H1 (cell line): Measurements from ENCODE around the gene KCNIP3. TPM values are rescaled to one million over a fixed set of nuclear protein-coding genes. Genes with fewer than 3 reads are reported as not detected.

Source experiments
- CTCF ChIA-PET: fragments of 300-600 bp; sonication (Branson Sonifier 250); formaldehyde crosslinking; loops from one replicate; lab custom pipeline; 2021; ENCODE audit not compliant: partially characterized antibody; lab: Charles Lee
- POLR2A ChIA-PET: fragments of 300-600 bp; sonication (Branson Sonifier 250); formaldehyde crosslinking; loops from one replicate; lab custom pipeline; 2021; ENCODE audit warnings: inconsistent platforms; ENCODE audit not compliant: partially characterized antibody; lab: Charles Lee
- DNase-seq, 2 experiments: peaks; one replicate each; pipeline versions ENCODE4 v3.0.0 to v3.0.0-alpha.2; 2010 to 2022; ENCODE audit warnings: low spot score in 2 of 2, low read depth in 1 of 2, mixed read lengths in 1 of 2
- FAIRE-seq: peaks from 2 replicates; lab custom pipeline; 2011; peaks lifted over from hg19 to GRCh38; lab: Jason Lieb, UNC
- H2AFZ ChIP-seq: 2 replicates; pipeline ENCODE4 v1.8.1; 2012; ENCODE audit warnings: low read length, inconsistent platforms
- H2AK5ac ChIP-seq: 2 replicates; pipeline ENCODE4 v1.6.1; 2013; ENCODE audit warnings: low read depth, low read length
- H2BK120ac ChIP-seq: replicated peaks from 2 replicates; pipeline ENCODE3; 2013; ENCODE audit warnings: low read depth, low read length, inconsistent platforms
- H2BK12ac ChIP-seq: 2 replicates; pipeline ENCODE4 v1.6.1; 2013; ENCODE audit warnings: low read depth, low read length
- H2BK15ac ChIP-seq: 2 replicates; pipeline ENCODE4 v1.6.1; 2013; ENCODE audit warnings: low read length
- H2BK20ac ChIP-seq: 2 replicates; pipeline ENCODE4 v1.6.1; 2013; ENCODE audit warnings: low read length
- H2BK5ac ChIP-seq: 2 replicates; pipeline ENCODE4 v1.6.1; 2013; ENCODE audit warnings: low read depth, low read length
- H3K14ac ChIP-seq: 2 replicates; pipeline ENCODE4 v1.6.1; 2013; ENCODE audit warnings: inconsistent platforms; ENCODE audit not compliant: insufficient read length
- H3K18ac ChIP-seq: 2 replicates; pipeline ENCODE4 v1.6.1; 2013; ENCODE audit warnings: low read length; ENCODE audit errors: extremely low read depth
- H3K23ac ChIP-seq: 2 replicates; pipeline ENCODE4 v1.6.1; 2013; ENCODE audit warnings: inconsistent platforms; ENCODE audit not compliant: insufficient read length
- H3K23me2 ChIP-seq: 2 replicates; pipeline ENCODE4 v1.6.1; 2013; ENCODE audit warnings: low read depth, low read length
- H3K27ac ChIP-seq: 2 replicates; pipeline ENCODE4 v1.6.1; 2011; ENCODE audit warnings: low read depth, low read length, inconsistent platforms
- H3K27me3 ChIP-seq, 4 experiments: replicated peaks in 1 of 4; 1 replicate in 1 of 4; 2 replicates in 3 of 4; pipeline versions ENCODE4 v1.6.1 to v1.8.1; 2011 to 2013; ENCODE audit warnings: low read length in 3 of 4, mild to moderate bottlenecking in 3 of 4, inconsistent platforms in 2 of 4, mixed read lengths in 2 of 4, moderate library complexity in 1 of 4; ENCODE audit not compliant: control insufficient read depth in 3 of 4, insufficient read depth in 3 of 4; ENCODE audit errors: extremely low read depth in 1 of 4
- H3K36me3 ChIP-seq, 4 experiments: 2 replicates each; pipeline versions ENCODE4 v1.6.1 to v1.8.1; 2011 to 2013; ENCODE audit warnings: mild to moderate bottlenecking in 4 of 4, low read length in 3 of 4, moderate library complexity in 2 of 4, control low read depth in 1 of 4, inconsistent platforms in 1 of 4; ENCODE audit not compliant: insufficient read depth in 4 of 4, control insufficient read depth in 2 of 4
- H3K4ac ChIP-seq: replicated peaks from 2 replicates; pipeline ENCODE3; 2013; ENCODE audit warnings: low read length, low read depth, mixed read lengths, inconsistent platforms; ENCODE audit not compliant: insufficient read length
- H3K4me1 ChIP-seq, 4 experiments: replicated peaks in 1 of 4; 1 replicate in 1 of 4; 2 replicates in 3 of 4; pipeline versions ENCODE4 v1.6.1 to v1.8.1; 2011 to 2013; ENCODE audit warnings: low read length in 3 of 4, inconsistent platforms in 2 of 4, mixed read lengths in 1 of 4; ENCODE audit not compliant: insufficient read depth in 4 of 4, control insufficient read depth in 3 of 4
- H3K4me2 ChIP-seq, 2 experiments: 2 replicates each; pipeline versions ENCODE4 v1.6.1 to v1.8.1; 2011 to 2013; ENCODE audit warnings: low read depth in 2 of 2, low read length in 2 of 2, control low read depth in 1 of 2, inconsistent platforms in 1 of 2, mild to moderate bottlenecking in 1 of 2; ENCODE audit not compliant: insufficient read depth in 1 of 2
- H3K4me3 ChIP-seq, 4 experiments: fragments of 200-600, 300-600 bp in 1 of 4; sonication (generic), shearing (Covaris generic), sonication (Bioruptor Twin) in 1 of 4; 2 replicates each; pipeline versions ENCODE4 v1.5.1 to v1.8.1; 2011 to 2016; ENCODE audit warnings: low read length in 4 of 4, low read depth in 3 of 4, control low read depth in 2 of 4, inconsistent platforms in 2 of 4, mild to moderate bottlenecking in 2 of 4, mixed read lengths in 1 of 4, moderate library complexity in 1 of 4; ENCODE audit not compliant: insufficient read depth in 2 of 4; ENCODE audit errors: extremely low read depth in 1 of 4
- H3K56ac ChIP-seq: replicated peaks from 2 replicates; pipeline ENCODE3; 2013; ENCODE audit warnings: low read depth, mild to moderate bottlenecking, mixed read lengths, low read length, inconsistent platforms; ENCODE audit not compliant: insufficient read length
- H3K79me1 ChIP-seq: 2 replicates; pipeline ENCODE4 v1.6.1; 2013; ENCODE audit warnings: low read depth, low read length, control low read depth
- H3K79me2 ChIP-seq, 2 experiments: 2 replicates each; pipeline versions ENCODE4 v1.6.1 to v1.8.1; 2012 to 2013; ENCODE audit warnings: low read length in 2 of 2, mild to moderate bottlenecking in 2 of 2, inconsistent platforms in 1 of 2; ENCODE audit not compliant: insufficient read depth in 2 of 2, control insufficient read depth in 1 of 2
- H3K9ac ChIP-seq, 4 experiments: replicated peaks in 1 of 4; 1 replicate in 1 of 4; 2 replicates in 3 of 4; pipeline versions ENCODE4 v1.6.1 to v1.8.1; 2011 to 2013; ENCODE audit warnings: low read depth in 3 of 4, low read length in 3 of 4, control low read depth in 2 of 4, mild to moderate bottlenecking in 2 of 4, moderate library complexity in 2 of 4, inconsistent platforms in 1 of 4; ENCODE audit errors: extremely low read depth in 1 of 4
- H3K9me3 ChIP-seq, 2 experiments: 2 replicates each; pipeline versions ENCODE4 v1.6.1 to v1.8.1; 2012 to 2013; ENCODE audit warnings: mild to moderate bottlenecking in 2 of 2, moderate library complexity in 2 of 2, control low read depth in 1 of 2, inconsistent platforms in 1 of 2, low read depth in 1 of 2, low read length in 1 of 2, mixed read lengths in 1 of 2; ENCODE audit not compliant: insufficient read depth in 2 of 2
- H4K20me1 ChIP-seq, 2 experiments: replicated peaks in 1 of 2; 2 replicates each; pipeline versions ENCODE3 to v1.8.1; 2011 to 2013; ENCODE audit warnings: inconsistent platforms in 2 of 2, low read length in 2 of 2, mild to moderate bottlenecking in 1 of 2; ENCODE audit not compliant: insufficient read depth in 2 of 2, control insufficient read depth in 1 of 2
- H4K5ac ChIP-seq: 2 replicates; pipeline ENCODE4 v1.6.1; 2013; ENCODE audit warnings: low read length, low read depth, mixed read lengths, inconsistent platforms; ENCODE audit not compliant: insufficient read length
- H4K8ac ChIP-seq: 2 replicates; pipeline ENCODE4 v1.8.0; 2013; ENCODE audit warnings: mild to moderate bottlenecking, moderate library complexity, low read length, inconsistent platforms; ENCODE audit not compliant: insufficient read depth; ENCODE audit errors: extremely low read depth
- H4K91ac ChIP-seq: replicated peaks from 2 replicates; pipeline ENCODE3; 2013; ENCODE audit warnings: low read length, mixed read lengths, inconsistent platforms; ENCODE audit not compliant: insufficient read length
- ATF3 ChIP-seq: IDR thresholded peaks from 2 replicates; pipeline ENCODE4 v1.6.1; 2011; ENCODE audit warnings: low read depth, mild to moderate bottlenecking, low read length; ENCODE audit not compliant: insufficient read depth
- CEBPB ChIP-seq: IDR thresholded peaks from 2 replicates; pipeline ENCODE4 v1.6.1; 2012; ENCODE audit warnings: low read depth, low read length
- CTBP2 ChIP-seq: IDR thresholded peaks from 2 replicates; pipeline ENCODE4 v1.7.0; 2011; ENCODE audit warnings: borderline replicate concordance, mild to moderate bottlenecking, moderate library complexity, mixed read lengths, low read length; ENCODE audit not compliant: insufficient read depth, insufficient read length
- FOSL1 ChIP-seq: IDR thresholded peaks from 2 replicates; pipeline ENCODE4 v1.6.1; 2011; ENCODE audit warnings: mild to moderate bottlenecking, low read depth, low read length, moderate library complexity; ENCODE audit not compliant: insufficient read depth
- JUN ChIP-seq: IDR thresholded peaks from 2 replicates; pipeline ENCODE4 v1.6.1; 2011; ENCODE audit warnings: low read depth, mild to moderate bottlenecking, improper control_type of control experiment, low read length
- KDM4A ChIP-seq: IDR thresholded peaks from one replicate; pipeline ENCODE4 v1.7.1; 2012; ENCODE audit warnings: low read depth, mild to moderate bottlenecking, moderate library complexity, low read length, inconsistent platforms; ENCODE audit not compliant: severe bottlenecking
- POU5F1 ChIP-seq: IDR thresholded peaks from 2 replicates; pipeline ENCODE4 v1.6.1; 2011; ENCODE audit warnings: low read depth, mild to moderate bottlenecking, low read length, moderate library complexity
- RAD21 ChIP-seq, 2 experiments: IDR thresholded peaks in 1 of 2; conservative IDR thresholded peaks in 1 of 2; 2 replicates each; pipeline ENCODE4 v1.6.1; 2011; ENCODE audit warnings: low read depth in 2 of 2, low read length in 2 of 2, improper control_type of control experiment in 1 of 2, inconsistent platforms in 1 of 2, mild to moderate bottlenecking in 1 of 2, moderate library complexity in 1 of 2
- RBBP5 ChIP-seq: IDR thresholded peaks from 2 replicates; pipeline ENCODE4 v1.7.1; 2012; ENCODE audit warnings: low read depth, mild to moderate bottlenecking, inconsistent platforms, low read length, moderate library complexity, borderline replicate concordance
- RXRA ChIP-seq: IDR thresholded peaks from 2 replicates; pipeline ENCODE4 v1.6.1; 2011; ENCODE audit warnings: low read depth, mild to moderate bottlenecking, low read length, moderate library complexity; ENCODE audit not compliant: insufficient read depth
- SIN3A ChIP-seq, 2 experiments: IDR thresholded peaks in 1 of 2; conservative IDR thresholded peaks in 1 of 2; 2 replicates each; pipeline ENCODE4 v1.6.1; 2011 to 2012; ENCODE audit warnings: low read length in 2 of 2, improper control_type of control experiment in 1 of 2, low read depth in 1 of 2, mild to moderate bottlenecking in 1 of 2
- SIRT6 ChIP-seq: IDR thresholded peaks from one replicate; pipeline ENCODE4 v1.7.1; 2012; ENCODE audit warnings: low read length, inconsistent platforms
- SP1 ChIP-seq: IDR thresholded peaks from 2 replicates; pipeline ENCODE4 v1.6.1; 2011; ENCODE audit warnings: low read depth, low read length
- TAF1 ChIP-seq: IDR thresholded peaks from 2 replicates; pipeline ENCODE4 v1.6.1; 2011; ENCODE audit warnings: mild to moderate bottlenecking, low read depth, low read length
- WGBS, 2 experiments: shearing (Covaris generic) in 1 of 2; methylation state at CpG; one replicate each; pipeline versions ENCODE4 v1.1.6 to v1.1.7; 2013 to 2015; ENCODE audit warnings: low lambda C conversion rate in 2 of 2, mixed read lengths in 2 of 2, inconsistent platforms in 1 of 2, low coverage in 1 of 2, missing lambda C conversion rate in 1 of 2; ENCODE audit not compliant: insufficient replicate concordance in 2 of 2, insufficient coverage in 1 of 2, insufficient read length in 1 of 2; ENCODE audit errors: extremely low coverage in 1 of 2, missing lambda C conversion rate in 1 of 2; 5-methylcytosine and 5-hydroxymethylcytosine counted together
- polyA plus RNA-seq, 7 experiments: library from polyadenylated mRNA; depleted of rRNA in 3 of 7; stranded (reverse) in 5 of 7; unstranded in 2 of 7; fragments of >200 nt in 5 of 7; fragments of 200-250 nt in 2 of 7; gene quantifications; 1 replicate in 5 of 7; 2 replicates in 1 of 7; 4 replicates in 1 of 7; pipeline versions ENCODE4 v1.2.1 to v1.2.3, GENCODE V29; 2011 to 2013; ENCODE audit warnings: missing spikeins in 2 of 7, mixed read lengths in 2 of 7
- total RNA-seq: library from RNA; stranded (reverse); fragmentation: NEBNext Ultra II Directional; extraction: Animal tissue kit (Norgen Biotek cat#: 25700); gene quantifications from 2 replicates; pipeline ENCODE4 v1.2.1, GENCODE V29; 2021

Gene KCNIP3
- total and polyA plus RNA-seq, 2 of the 8 experiments (the other 6 are each of a cell fraction or from before 2014, with no cell fraction given): 0.33 to 1.9 TPM

- Histone ChIP-seq H3K18ac (no peak overlapping the region), H3K9ac (no peak overlapping the region), H2BK5ac (no peak overlapping the region), H3K14ac (no peak overlapping the region), H3K9me3 (peaks cover 63 to 96% of the 10 kb centered on the region in 2 experiments), H2BK15ac (no peak overlapping the region), H3K4ac (no peak overlapping the region), H3K4me1 (no peaks in the 10 kb centered on the region; a peak in 1 of 7 replicates), H3K27ac (no peak overlapping the region), H3K27me3 (no peaks in the 10 kb centered on the region), H4K91ac (no peak overlapping the region), H3K4me3 (no peak overlapping the region), H3K79me2 (no peaks in the 10 kb centered on the region), H3K79me1 (no peaks in the 10 kb centered on the region), H4K20me1 (no peaks in the 10 kb centered on the region), H3K4me2 (no peak overlapping the region), H3K36me3 (no peaks in the 10 kb centered on the region), H3K23ac (no peak overlapping the region), H2BK12ac (no peak overlapping the region), H2AFZ (no peak overlapping the region), H2AK5ac (no peak overlapping the region), H3K23me2 (no peaks in the 10 kb centered on the region; the same call in 1 of the 2 replicates), H4K5ac (no peak overlapping the region), H4K8ac (no peak overlapping the region), H2BK120ac (no peak overlapping the region), H3K56ac (no peak overlapping the region), H2BK20ac (no peak overlapping the region)
- ChIA-PET CTCF (no interaction called here), POLR2A (no interaction called here)
- DNase-seq: no peak
- WGBS, 2 experiments: 89% methylated on average over 8 of the region's 8 CpGs; no CpG with 5 or more reads in 1 of the 2 experiments
- FAIRE-seq: no peak
- TF ChIP-seq CEBPB: no peak
- TF ChIP-seq CTBP2: no peak
- no peak for TF ChIP-seq POU5F1
- no peak for TF ChIP-seq RBBP5
- no peak for TF ChIP-seq ATF3
- TF ChIP-seq SP1: no peak
- no peak for TF ChIP-seq RAD21 (IDR thresholded peaks at IDR 0.05 in 1 of 2, conservative IDR thresholded peaks at IDR 0.05 in 1 of 2; ENCODE audit: low read depth in 2 of 2, low read length in 2 of 2)
- TF ChIP-seq JUN: no peak
- TF ChIP-seq RXRA: no peak
- TF ChIP-seq FOSL1: no peak
- no peak for TF ChIP-seq SIN3A (conservative IDR thresholded peaks at IDR 0.05 in 1 of 2, IDR thresholded peaks at IDR 0.05 in 1 of 2; ENCODE audit: low read depth in 1 of 2, low read length in 2 of 2)
- TF ChIP-seq TAF1: no peak
- no peak for TF ChIP-seq KDM4A
- TF ChIP-seq SIRT6: no peak
Measured at GRCh38 chr2:95310216-95310615, 13.1 kb downstream of the KCNIP3 start.
